ENCODE data around the gene UROC1.

DNA sequence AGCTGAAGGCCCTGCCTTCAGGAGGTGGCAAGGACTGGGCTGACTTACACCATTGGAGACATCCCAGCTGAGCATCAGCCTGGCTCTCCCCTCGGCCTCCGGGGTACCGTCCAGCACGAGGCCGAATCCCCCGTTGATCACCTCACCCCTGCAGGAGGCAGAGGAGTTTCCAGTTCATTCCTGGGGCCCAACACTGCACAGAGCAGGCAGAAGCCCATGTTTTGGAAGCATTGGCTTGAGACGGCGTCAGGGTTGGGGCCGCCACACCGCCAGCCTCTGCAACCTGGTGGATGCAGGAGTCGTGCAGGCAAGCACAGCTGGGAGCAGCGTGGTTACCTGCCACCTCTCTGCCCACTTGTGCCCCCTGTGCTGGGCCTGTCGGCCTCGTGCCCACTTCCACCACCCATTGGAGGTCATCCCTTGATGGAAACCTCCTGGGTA is 34.2 kb downstream of the UROC1 start:
- TF ChIP-seq ELF4 (IDR thresholded peaks at IDR 0.05), result no peak
- TF ChIP-seq SUZ12 (IDR thresholded peaks at IDR 0.05), result no peak
- no peak for TF ChIP-seq FOXM1 (IDR thresholded peaks at IDR 0.05; ENCODE audit: borderline replicate concordance)
- no peak for TF ChIP-seq SP1 (IDR thresholded peaks at IDR 0.05)
